Transverse colon (tissue), 3 donors: ENCODE results near the gene SLC2A11.

Experiments
- CTCF ChIP-seq, 5 experiments: fragments of 200-600 bp in 3 of 5; fragments of 450-650 bp in 2 of 5; sonication (generic) in 3 of 5; IDR thresholded peaks; 1 replicate in 2 of 5; 2 replicates in 3 of 5; pipeline ENCODE4 v1.5.1; 2016 to 2017; ENCODE audit warnings: antibody characterized with exemption in 5 of 5, inconsistent platforms in 3 of 5, mild to moderate bottlenecking in 2 of 5, moderate library complexity in 1 of 5
- EP300 ChIP-seq: sonication (generic); formaldehyde crosslinking; IDR thresholded peaks from one replicate; pipeline ENCODE4 v1.6.1; 2017; ENCODE audit warnings: antibody characterized with exemption, low read depth
- POLR2A ChIP-seq: fragments of 450-650 bp; IDR thresholded peaks from one replicate; pipeline ENCODE4 v1.6.1; 2016; ENCODE audit warnings: antibody characterized with exemption, mild to moderate bottlenecking, moderate library complexity

- TF ChIP-seq CTCF (IDR thresholded peaks at IDR 0.05), result no peak
- no peak for TF ChIP-seq POLR2A
- TF ChIP-seq EP300, result no peak
Observed at GRCh38 chr22:23812378-23812777, 45.3 kb upstream of the SLC2A11 start.
